ENCODE results near the gene SERINC2.

SERINC2 gene

DNA sequence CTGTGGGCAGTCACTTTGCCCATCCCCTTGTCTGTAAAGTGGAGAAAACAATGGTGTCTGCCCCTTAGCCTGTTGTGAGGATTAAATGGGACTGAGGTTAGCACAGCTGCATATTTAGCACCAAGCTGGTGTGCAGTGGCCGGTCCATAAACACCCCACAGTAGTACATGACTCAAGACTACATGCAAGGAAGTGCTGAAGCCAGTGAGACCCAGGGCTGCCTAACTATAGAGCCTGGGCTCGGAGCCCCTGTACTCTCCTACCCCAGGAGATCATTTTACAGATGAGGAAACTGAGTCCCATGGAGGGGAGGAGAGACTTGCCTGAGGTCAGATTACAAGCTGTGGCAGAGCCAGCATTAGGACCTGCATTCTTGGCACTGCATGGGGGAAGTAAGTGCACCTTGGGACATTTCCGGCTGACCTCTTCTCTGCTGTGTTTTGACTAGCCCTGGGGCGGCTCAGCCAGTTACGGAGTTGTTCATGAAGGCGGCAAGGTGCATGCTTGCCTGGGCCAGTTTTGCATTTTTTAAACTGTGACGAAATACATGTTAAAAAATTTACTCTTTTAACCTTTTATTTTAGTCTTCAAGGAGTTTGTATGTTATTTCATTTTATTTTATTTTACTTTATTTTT is 3.2 kb downstream of the SERINC2 start:
- Histone ChIP-seq H3K4me2 (ENCODE audit: low read depth, low read length) (no peak overlapping the region), H3K79me2 (ENCODE audit: low read length) (no peaks in the 10 kb centered on the region), H3K9ac (ENCODE audit: low read length) (no peak overlapping the region)

DNA sequence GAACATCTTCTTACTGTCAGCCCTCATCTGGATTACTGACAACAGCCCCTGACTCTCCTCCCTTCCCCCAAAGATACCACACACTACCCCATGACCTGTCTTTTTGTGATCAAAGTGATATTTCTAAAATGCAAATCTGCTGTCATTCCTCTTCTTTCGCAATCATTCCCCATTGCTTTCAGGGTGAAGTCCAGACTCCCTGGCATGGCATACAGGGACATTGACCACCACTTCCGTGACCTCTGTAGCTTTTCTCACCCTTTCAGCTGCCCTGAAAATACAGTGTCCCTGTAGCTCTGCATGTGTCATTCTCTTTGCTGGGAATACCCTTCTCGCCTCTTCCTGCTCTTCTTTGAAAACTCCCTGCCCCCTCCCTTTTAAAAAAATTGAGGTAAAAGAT is 4.1 kb downstream of the SERINC2 start:
- no peak overlapping the region for H3K27ac ChIP-seq (ENCODE audit: low read length)

More for the DNA sequence above, 3.2 kb downstream of the SERINC2 start:
- Histone ChIP-seq H3K27me3 (replicated peaks; ENCODE audit: insufficient read depth, low read length) (peaks cover 35% of the 10 kb centered on the region), H3F3A (ENCODE audit: insufficient read depth, low read length) (no peaks in the 10 kb centered on the region), H3K9me2 (replicated peaks; ENCODE audit: insufficient read depth, low read length) (no peaks in the 10 kb centered on the region), H3K9me3 (replicated peaks; ENCODE audit: insufficient read depth, low read length) (no peaks in the 10 kb centered on the region), H3K36me3 (replicated peaks; ENCODE audit: insufficient read depth, low read length) (no peaks in the 10 kb centered on the region), H4K20me1 (ENCODE audit: insufficient read depth, low read length) (no peaks in the 10 kb centered on the region), H2AFZ (ENCODE audit: low read length) (no peak overlapping the region), H3K4me1 (ENCODE audit: low read length) (no peaks in the 10 kb centered on the region), H3K27ac (ENCODE audit: low read length) (no peak overlapping the region), H3K4me3 (ENCODE audit: low read length) (no peak overlapping the region)
- DNase-seq: no peak
- TF ChIP-seq EZH2 (optimal IDR thresholded peaks at IDR 0.05; ENCODE audit: low read depth, low read length) (no peak), EZH2phosphoT487 (IDR thresholded peaks at IDR 0.05; ENCODE audit: low read length) (no peak)
- TF ChIP-seq, protein P1, sequence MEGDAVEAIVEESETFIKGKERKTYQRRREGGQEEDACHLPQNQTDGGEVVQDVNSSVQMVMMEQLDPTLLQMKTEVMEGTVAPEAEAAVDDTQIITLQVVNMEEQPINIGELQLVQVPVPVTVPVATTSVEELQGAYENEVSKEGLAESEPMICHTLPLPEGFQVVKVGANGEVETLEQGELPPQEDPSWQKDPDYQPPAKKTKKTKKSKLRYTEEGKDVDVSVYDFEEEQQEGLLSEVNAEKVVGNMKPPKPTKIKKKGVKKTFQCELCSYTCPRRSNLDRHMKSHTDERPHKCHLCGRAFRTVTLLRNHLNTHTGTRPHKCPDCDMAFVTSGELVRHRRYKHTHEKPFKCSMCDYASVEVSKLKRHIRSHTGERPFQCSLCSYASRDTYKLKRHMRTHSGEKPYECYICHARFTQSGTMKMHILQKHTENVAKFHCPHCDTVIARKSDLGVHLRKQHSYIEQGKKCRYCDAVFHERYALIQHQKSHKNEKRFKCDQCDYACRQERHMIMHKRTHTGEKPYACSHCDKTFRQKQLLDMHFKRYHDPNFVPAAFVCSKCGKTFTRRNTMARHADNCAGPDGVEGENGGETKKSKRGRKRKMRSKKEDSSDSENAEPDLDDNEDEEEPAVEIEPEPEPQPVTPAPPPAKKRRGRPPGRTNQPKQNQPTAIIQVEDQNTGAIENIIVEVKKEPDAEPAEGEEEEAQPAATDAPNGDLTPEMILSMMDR (IDR thresholded peaks at IDR 0.05; ENCODE audit: low read length): no peak

DNA sequence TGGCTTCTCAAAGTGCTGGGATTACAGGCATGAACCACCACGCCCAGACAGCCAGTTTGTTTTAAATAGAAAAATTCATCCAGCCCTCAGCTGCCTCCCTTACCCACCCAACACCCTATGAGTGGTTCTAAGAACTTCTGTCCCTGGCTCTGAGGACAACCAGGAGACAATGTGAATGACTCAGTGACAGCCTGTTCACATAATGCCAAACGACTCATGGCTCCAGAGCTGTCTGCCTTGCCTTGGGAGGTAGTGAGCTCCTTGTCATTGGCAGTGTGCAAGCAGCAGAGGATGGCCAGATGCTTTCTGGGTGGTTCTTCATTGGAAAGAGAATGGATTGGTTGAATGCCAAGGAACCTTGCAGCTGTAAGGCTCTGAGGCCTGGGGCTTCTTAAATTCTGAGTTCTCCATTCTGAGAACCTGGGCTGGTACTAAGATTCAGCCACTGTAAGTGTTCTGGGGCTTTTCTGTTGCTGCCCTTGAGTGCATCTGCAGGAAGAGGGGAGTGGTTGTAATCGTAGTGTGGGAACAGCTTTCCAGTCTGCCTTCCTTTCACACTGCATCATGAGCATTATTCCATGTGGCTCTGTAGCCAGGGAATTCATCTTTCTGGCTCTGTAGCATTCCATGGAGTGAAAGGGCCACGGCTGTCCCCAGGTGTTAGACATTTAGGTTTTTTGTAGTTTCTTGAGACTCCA is 5.8 kb downstream of the SERINC2 start:
- Histone ChIP-seq H3F3A (ENCODE audit: insufficient read depth, low read length) (peaks cover 14% of the 10 kb centered on the region), H2AFZ (ENCODE audit: low read length) (no peak overlapping the region), H3K9me2 (replicated peaks; ENCODE audit: insufficient read depth, low read length) (no peaks in the 10 kb centered on the region), H3K9ac (ENCODE audit: low read length) (no peak overlapping the region), H4K20me1 (ENCODE audit: insufficient read depth, low read length) (no peaks in the 10 kb centered on the region), H3K79me2 (ENCODE audit: low read length) (no peaks in the 10 kb centered on the region), H3K4me1 (ENCODE audit: low read length) (peaks cover 12% of the 10 kb centered on the region), H3K27ac (ENCODE audit: low read length) (no peak overlapping the region), H3K9me3 (replicated peaks; ENCODE audit: insufficient read depth, low read length) (no peaks in the 10 kb centered on the region), H3K27me3 (replicated peaks; ENCODE audit: insufficient read depth, low read length) (peaks cover 22% of the 10 kb centered on the region), H3K36me3 (replicated peaks; ENCODE audit: insufficient read depth, low read length) (no peaks in the 10 kb centered on the region), H3K4me3 (ENCODE audit: low read length) (no peak overlapping the region), H3K4me2 (ENCODE audit: low read depth, low read length) (no peak overlapping the region)
- TF ChIP-seq EZH2 (optimal IDR thresholded peaks at IDR 0.05; ENCODE audit: low read depth, low read length) (no peak), EZH2phosphoT487 (IDR thresholded peaks at IDR 0.05; ENCODE audit: low read length) (no peak)
- TF ChIP-seq, protein P1 (IDR thresholded peaks at IDR 0.05; ENCODE audit: low read length): no peak
- DNase-seq: no peak

More for the DNA sequence above, 4.1 kb downstream of the SERINC2 start:
- no peaks in the 10 kb centered on the region for H3K9me2 ChIP-seq (replicated peaks; ENCODE audit: insufficient read depth, low read length)
- peaks cover 26% of the 10 kb centered on the region for H3K27me3 ChIP-seq (replicated peaks; ENCODE audit: insufficient read depth, low read length)
- DNase-seq: no peak
- H3K4me3 ChIP-seq (ENCODE audit: low read length): no peak overlapping the region
- no peaks in the 10 kb centered on the region for H3K4me1 ChIP-seq (ENCODE audit: low read length)
- H2AFZ ChIP-seq (ENCODE audit: low read length): no peak overlapping the region
- no peaks in the 10 kb centered on the region for H3K9me3 ChIP-seq (replicated peaks; ENCODE audit: insufficient read depth, low read length)
- H4K20me1 ChIP-seq (ENCODE audit: insufficient read depth, low read length): no peaks in the 10 kb centered on the region
- H3K9ac ChIP-seq (ENCODE audit: low read length): no peak overlapping the region
- TF ChIP-seq EZH2phosphoT487 (IDR thresholded peaks at IDR 0.05; ENCODE audit: low read length): no peak
- TF ChIP-seq EZH2 (optimal IDR thresholded peaks at IDR 0.05; ENCODE audit: low read depth, low read length): no peak
- TF ChIP-seq, protein P1 (IDR thresholded peaks at IDR 0.05; ENCODE audit: low read length): no peak
- no peak overlapping the region for H3K4me2 ChIP-seq (ENCODE audit: low read depth, low read length)
- H3K79me2 ChIP-seq (ENCODE audit: low read length): no peaks in the 10 kb centered on the region
- H3K36me3 ChIP-seq (replicated peaks; ENCODE audit: insufficient read depth, low read length): no peaks in the 10 kb centered on the region
- no peaks in the 10 kb centered on the region for H3F3A ChIP-seq (ENCODE audit: insufficient read depth, low read length)
